Activated naive CD4-positive, alpha-beta T cell treated with anti-CD3 and anti-CD28 coated beads, Interleukin-2, amount 50 U/mL, for 16 hours (primary cell): ENCODE data around the gene ZNF723.
"Not testable (repeated sequence)": the region's sequence is repeated elsewhere in the genome, so short reads cannot be mapped to it uniquely, and the experiment has no call there.

Experiments used
- DNase-seq: peaks from one replicate; pipeline ENCODE4 v3.0.0-alpha.2; 2020

The ZNF723 gene

DNA sequence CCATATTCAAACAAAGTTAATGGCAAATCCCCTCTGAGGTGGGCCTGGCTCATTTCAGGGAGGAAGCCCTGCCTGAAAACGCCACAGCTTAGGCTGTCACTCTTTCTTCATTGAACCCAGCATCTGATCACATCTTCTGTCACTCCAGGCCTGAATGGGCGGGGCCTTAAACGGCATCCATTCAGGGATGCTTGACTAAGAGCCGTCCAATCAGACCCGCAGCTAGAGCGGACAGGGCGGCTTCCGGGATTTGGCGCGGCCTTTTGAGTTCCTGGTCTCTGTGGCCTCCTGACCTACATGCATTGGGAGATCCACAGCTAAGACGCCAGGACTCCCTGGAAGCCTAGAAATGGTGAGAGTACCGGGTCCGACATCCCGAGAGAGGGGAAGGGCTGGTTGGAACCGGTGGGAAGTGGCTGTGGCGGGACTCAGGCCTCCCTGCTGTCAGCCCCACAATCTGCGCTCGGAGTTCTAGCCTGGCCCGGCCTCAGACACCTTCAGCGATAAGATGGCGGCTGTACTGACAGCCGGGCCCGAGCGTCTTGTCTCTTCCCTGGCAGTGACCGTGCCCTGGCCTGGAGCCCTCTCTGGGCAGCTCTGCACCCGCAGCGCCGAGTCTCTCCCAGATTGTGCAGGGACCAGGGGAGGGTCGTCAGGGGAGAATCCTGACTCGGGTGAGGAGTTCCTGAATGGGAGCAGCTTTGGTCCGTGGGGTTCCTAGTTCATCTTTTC, at the start of gene ZNF723:
Gene ZNF723 (plus strand): TSS at position 261 of the 732 bp plus-strand sequence. CDS start 89 bp downstream, at position 350.
- no peak for DNase-seq

GRCh38 chr19:22783651-22784410, 48.3 kb upstream of the ZNF723 start, which contains the start of gene ZNF99:
TSS of gene ZNF99 (minus strand) at chr19:22784151. CDS start at chr19:22784016, 135 bp downstream.
- DNase-seq = no peak

GRCh38 chr19:22792863-22793262, 39.2 kb upstream of the ZNF723 start:
- DNase-seq = not testable (repeated sequence)

GRCh38 chr19:22797040-22797439, 35.1 kb upstream of the ZNF723 start:
- no peak for DNase-seq

DNA sequence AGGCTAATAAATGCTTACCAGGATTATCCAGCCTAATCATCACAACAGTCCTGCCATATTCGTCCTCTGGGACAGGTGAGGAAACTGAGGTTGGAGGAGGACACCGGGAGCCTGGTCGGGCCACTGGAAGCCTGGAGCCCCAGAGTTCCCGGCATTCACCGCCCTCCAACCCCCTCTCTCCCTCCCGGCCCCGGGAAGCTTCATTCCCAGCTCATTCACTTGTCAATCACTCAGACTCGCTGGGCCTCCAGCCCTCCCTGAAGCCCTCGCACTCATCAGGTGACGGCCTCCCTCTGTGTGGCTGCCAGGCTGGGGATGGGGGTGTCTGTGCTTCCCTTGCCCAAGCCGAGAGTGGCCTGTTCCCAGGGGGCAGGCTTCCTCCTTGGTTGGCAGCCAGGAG, 25.7 kb upstream of the ZNF723 start:
- no peak for DNase-seq

DNA sequence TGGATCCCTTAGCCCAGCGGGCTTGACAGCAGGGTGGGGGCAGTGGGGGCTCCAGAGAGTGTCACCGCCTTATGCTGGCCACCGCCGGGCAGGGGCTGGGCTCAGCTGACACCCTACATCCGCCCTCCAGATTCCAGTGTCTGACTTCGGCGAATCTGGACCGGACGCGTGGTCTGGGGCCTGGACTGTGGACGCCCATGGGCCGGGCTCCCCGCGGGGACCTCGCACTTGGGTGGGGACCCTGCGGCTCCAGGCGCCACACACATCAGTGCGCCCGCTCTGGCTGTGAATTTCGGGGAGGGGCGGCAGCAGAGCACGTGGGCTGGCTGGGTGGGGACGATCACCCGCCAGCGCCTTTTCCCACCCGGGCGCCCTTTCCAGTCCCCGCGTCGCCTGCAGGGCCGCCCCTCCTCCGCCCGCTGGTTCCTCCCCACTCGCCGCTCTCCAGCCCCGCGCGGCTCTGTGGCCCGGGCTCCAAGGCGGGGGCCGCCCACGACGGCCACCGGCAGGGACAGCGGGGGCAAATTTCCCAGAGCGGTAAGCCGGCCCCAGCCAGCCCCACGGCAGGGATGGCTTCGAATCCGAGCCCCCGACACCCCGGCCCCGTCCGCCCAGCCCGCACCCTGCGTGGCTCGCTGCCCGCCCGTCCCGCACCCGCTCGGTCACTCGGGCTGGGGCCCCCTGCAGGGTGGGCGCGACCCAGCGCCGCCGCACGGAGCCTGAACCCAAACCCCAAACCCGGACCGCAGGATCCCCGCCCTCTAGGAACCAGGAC, 24.8 kb upstream of the ZNF723 start:
- DNase-seq = no peak

DNA sequence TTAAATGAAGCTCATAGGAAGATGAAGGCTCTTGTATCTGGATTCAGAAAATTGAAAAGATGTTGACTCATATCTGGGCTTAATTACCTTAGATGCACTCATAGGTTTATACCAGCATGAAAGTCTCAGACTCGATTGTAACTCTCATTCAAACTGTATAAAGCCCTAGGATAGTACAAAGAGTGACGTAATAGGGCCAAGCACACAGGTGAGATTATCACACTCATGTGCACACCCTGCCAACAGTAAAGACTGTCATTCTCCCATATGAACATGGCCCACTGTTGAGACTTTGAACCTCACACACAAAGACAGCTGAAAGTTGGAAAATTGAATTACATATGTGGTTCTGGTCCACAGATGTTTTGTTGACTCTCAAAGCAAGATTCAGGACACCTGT, 18.0 kb upstream of the ZNF723 start:
- DNase-seq = no peak

GRCh38 chr19:22831211-22831610, 880 bp upstream of the ZNF723 start:
- DNase-seq = no peak

GRCh38 chr19:22857713-22858320, 25.7 kb downstream of the ZNF723 start:
- not testable (repeated sequence) for DNase-seq

- no peak for DNase-seq
Observed at GRCh38 chr19:22882797-22883196, 50.7 kb downstream of the ZNF723 start.

DNA sequence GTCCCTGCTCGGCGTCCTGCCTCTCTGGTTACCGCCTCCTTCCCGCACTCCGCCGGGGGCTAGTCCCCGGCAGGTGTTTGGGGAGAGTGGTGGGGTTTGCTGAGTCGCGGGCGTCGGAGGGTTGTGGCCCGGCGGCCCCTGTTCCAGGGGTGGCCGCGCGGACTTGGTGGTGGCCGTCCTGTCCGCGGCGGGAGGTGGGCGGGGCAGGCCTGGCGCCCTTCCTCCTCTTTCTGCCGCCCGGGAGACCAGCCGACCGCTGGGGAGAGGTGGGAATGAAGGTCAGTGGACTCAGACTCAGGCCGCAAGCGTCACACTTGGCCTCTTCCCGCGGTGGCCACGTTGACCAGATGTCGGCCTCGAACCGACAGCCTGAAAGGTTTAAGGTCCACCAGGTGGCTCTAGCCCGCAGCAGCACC, 61.8 kb downstream of the ZNF723 start:
- no peak for DNase-seq

DNA sequence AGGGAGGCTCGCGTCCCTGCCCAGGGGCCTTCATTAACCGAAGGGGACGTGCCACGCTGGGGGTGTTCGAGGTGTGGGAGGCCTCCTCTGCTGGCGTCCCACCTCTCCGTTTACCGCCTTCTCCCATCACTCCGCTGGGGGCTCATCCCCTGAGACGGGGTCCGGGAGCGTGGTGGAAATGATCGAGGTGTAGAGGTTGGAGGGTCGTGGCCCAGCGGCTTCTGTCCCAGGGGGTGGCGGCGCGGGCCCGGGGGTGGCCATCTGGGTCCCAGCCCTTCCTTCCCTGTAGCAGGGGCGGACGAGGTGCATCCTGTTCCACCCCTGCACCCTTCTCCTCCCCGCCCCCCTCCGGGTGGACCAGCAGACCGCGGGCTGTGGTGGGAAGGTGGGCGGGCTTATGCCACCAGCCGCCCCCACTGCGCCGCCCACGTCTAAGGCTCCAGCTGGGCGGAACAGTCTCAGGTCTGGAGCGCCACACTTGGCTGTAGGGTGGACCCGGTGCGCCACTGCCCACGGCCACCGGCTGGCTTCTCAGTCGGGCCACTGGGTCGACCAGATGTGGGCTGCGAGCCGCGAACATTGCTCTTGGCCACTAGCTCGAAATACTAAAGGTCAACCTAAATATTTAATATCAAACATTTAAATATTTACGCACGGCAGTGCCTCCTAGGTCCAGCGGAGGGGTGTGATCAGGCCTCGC, 69.5 kb downstream of the ZNF723 start:
- DNase-seq = peak; percentile 11
